22Rv1 (cell line): ENCODE results near the gene CMTM6.
A peak's percentile ranks its signal among the peaks of the same experiment; 100 is the strongest.
"Not testable (repeated sequence)": the region's sequence is repeated elsewhere in the genome, so short reads cannot be mapped to it uniquely, and the experiment has no call there.

Experiments
- H3K27ac ChIP-seq: fragments of 450-650 bp; 2 replicates; pipeline ENCODE4 v1.5.1; 2017
- CTCF ChIP-seq: fragments of 450-650 bp; IDR thresholded peaks from 2 replicates; pipeline ENCODE4 v1.5.1; 2017; ENCODE audit warnings: mild to moderate bottlenecking
- ZFX ChIP-seq: fragments of 450-650 bp; IDR thresholded peaks from 2 replicates; pipeline ENCODE4 v1.6.1; 2017; ENCODE audit warnings: antibody characterized with exemption, borderline replicate concordance

The CMTM6 gene

GRCh38 chr3:32540899-32541298 lies 38.2 kb upstream of the CMTM6 start:
- no peak overlapping the region; the same call in 1 of the 2 replicates for H3K27ac ChIP-seq
- TF ChIP-seq ZFX = no peak
- TF ChIP-seq CTCF = no peak

GRCh38 chr3:32532434-32532833 lies 29.8 kb upstream of the CMTM6 start:
- TF ChIP-seq ZFX = no peak
- no peak for TF ChIP-seq CTCF
- no peak overlapping the region for H3K27ac ChIP-seq

- TF ChIP-seq CTCF = no peak
- no peak for TF ChIP-seq ZFX
- H3K27ac ChIP-seq = no peak overlapping the region
Observed at GRCh38 chr3:32531010-32531647, 28.5 kb upstream of the CMTM6 start.

GRCh38 chr3:32525720-32526119 lies 23.1 kb upstream of the CMTM6 start:
- no peak overlapping the region for H3K27ac ChIP-seq

GRCh38 chr3:32522682-32523081 lies 20.0 kb upstream of the CMTM6 start:
- TF ChIP-seq ZFX = no peak
- H3K27ac ChIP-seq = no peak overlapping the region

More at GRCh38 chr3:32525720-32526119, 23.1 kb upstream of the CMTM6 start:
- TF ChIP-seq ZFX = no peak
- no peak for TF ChIP-seq CTCF

GRCh38 chr3:32518921-32519320 lies 16.3 kb upstream of the CMTM6 start:
- not testable (repeated sequence) for H3K27ac ChIP-seq

GRCh38 chr3:32516751-32517150 lies 14.1 kb upstream of the CMTM6 start:
- not testable (repeated sequence) for H3K27ac ChIP-seq

GRCh38 chr3:32511005-32511404 lies 8.4 kb upstream of the CMTM6 start:
- no peak overlapping the region for H3K27ac ChIP-seq
- no peak for TF ChIP-seq CTCF
- TF ChIP-seq ZFX = no peak

- no peak overlapping the region for H3K27ac ChIP-seq
- TF ChIP-seq CTCF (peak; percentile 77), ZFX (no peak)
Observed at GRCh38 chr3:32510075-32510724, 7.5 kb upstream of the CMTM6 start.
